Activated naive CD4-positive, alpha-beta T cell treated with anti-CD3 and anti-CD28 coated beads, Interleukin-2, amount 10 ng/mL, durations not matched to agents 7 days and 5 days (primary cell): ENCODE results near the gene ZNF793.

Experiments
- CTCF ChIA-PET: fragments of 350-600 bp; sonication (Branson Sonifier 250); formaldehyde crosslinking; loops from one replicate; lab custom pipeline; 2021; ENCODE audit warnings: antibody characterized with exemption; lab: Charles Lee
- DNase-seq: peaks from one replicate; pipeline ENCODE4 v3.0.0-alpha.2; 2020
- H3K27ac Mint-ChIP-seq: one replicate; pipeline ENCODE4 v1.8.0; 2021; ENCODE audit warnings: mild to moderate bottlenecking, moderate library complexity, mixed read lengths
- H3K27me3 Mint-ChIP-seq: one replicate; pipeline ENCODE4 v1.8.0; 2021; ENCODE audit warnings: mild to moderate bottlenecking, mixed read lengths
- H3K36me3 Mint-ChIP-seq: one replicate; pipeline ENCODE4 v1.8.0; 2021; ENCODE audit warnings: mixed read lengths
- H3K4me1 Mint-ChIP-seq: one replicate; pipeline ENCODE4 v1.8.0; 2021; ENCODE audit warnings: mixed read lengths
- H3K4me3 Mint-ChIP-seq: one replicate; pipeline ENCODE4 v1.8.0; 2021; ENCODE audit warnings: mild to moderate bottlenecking, moderate library complexity, mixed read lengths
- H3K9me3 Mint-ChIP-seq: one replicate; pipeline ENCODE4 v1.8.0; 2021; ENCODE audit warnings: mixed read lengths

The ZNF793 gene

DNA sequence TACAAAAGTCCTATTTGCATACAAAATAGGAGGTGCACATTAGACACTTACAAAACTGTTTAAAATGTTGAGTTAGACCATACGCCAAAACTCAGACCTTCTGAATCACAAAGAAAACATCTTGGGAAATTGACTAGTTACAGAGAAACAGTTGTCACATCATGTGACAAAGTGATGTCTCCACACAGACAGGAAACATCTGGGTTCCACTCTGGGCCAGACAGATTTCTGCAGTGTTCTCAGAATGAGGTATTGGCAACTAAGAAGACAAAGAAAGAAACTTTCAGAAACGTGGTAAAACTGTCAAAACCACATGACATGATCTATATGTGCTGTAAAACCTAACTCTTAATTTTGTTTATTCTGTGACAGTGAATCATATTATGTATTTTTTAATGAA is 6.7 kb downstream of the ZNF793 start:
- DNase-seq: no peak
- CTCF ChIA-PET: no interaction called here
- Mint-ChIP-seq H3K9me3 (peaks cover 33% of the 10 kb centered on the region), H3K36me3 (peaks cover 28% of the 10 kb centered on the region), H3K27ac (no peak overlapping the region), H3K27me3 (no peaks in the 10 kb centered on the region), H3K4me1 (no peaks in the 10 kb centered on the region), H3K4me3 (no peak overlapping the region)

DNA sequence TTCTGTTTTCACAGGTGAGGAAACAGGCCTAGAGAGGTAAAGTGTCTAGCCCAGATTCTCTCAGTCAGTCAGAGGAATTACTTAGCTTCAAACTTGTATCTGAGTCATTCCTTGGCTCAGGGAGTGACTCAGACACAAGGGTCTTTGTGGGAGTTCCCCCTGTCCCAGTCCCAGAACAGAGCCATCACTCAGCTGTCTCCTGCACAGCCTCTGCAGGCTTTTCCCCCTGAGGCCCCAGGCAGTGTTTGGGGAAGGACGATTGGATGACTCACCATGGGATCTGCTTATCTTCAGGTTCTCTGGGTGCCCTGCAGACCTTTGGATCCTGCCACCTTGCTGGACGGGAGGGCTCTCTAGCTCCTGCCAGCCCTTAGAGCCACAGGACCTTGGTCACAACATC is 13.2 kb downstream of the ZNF793 start:
- Mint-ChIP-seq H3K27me3 (no peaks in the 10 kb centered on the region), H3K4me3 (no peak overlapping the region), H3K27ac (no peak overlapping the region), H3K4me1 (no peaks in the 10 kb centered on the region), H3K36me3 (peaks cover 25% of the 10 kb centered on the region), H3K9me3 (peaks cover 39% of the 10 kb centered on the region)
- DNase-seq: no peak
- CTCF ChIA-PET: no interaction called here

- peaks cover 43% of the 10 kb centered on the region for H3K36me3 Mint-ChIP-seq
- H3K4me1 Mint-ChIP-seq: no peaks in the 10 kb centered on the region
- DNase-seq: no peak
- H3K4me3 Mint-ChIP-seq: no peak overlapping the region
- no peaks in the 10 kb centered on the region for H3K27me3 Mint-ChIP-seq
- CTCF ChIA-PET: no interaction called here
- H3K27ac Mint-ChIP-seq: no peak overlapping the region
- H3K9me3 Mint-ChIP-seq: peaks cover 48% of the 10 kb centered on the region
These were observed 30.7 kb downstream of the ZNF793 start for GRCh38 chr19:37537391-37537947.

DNA sequence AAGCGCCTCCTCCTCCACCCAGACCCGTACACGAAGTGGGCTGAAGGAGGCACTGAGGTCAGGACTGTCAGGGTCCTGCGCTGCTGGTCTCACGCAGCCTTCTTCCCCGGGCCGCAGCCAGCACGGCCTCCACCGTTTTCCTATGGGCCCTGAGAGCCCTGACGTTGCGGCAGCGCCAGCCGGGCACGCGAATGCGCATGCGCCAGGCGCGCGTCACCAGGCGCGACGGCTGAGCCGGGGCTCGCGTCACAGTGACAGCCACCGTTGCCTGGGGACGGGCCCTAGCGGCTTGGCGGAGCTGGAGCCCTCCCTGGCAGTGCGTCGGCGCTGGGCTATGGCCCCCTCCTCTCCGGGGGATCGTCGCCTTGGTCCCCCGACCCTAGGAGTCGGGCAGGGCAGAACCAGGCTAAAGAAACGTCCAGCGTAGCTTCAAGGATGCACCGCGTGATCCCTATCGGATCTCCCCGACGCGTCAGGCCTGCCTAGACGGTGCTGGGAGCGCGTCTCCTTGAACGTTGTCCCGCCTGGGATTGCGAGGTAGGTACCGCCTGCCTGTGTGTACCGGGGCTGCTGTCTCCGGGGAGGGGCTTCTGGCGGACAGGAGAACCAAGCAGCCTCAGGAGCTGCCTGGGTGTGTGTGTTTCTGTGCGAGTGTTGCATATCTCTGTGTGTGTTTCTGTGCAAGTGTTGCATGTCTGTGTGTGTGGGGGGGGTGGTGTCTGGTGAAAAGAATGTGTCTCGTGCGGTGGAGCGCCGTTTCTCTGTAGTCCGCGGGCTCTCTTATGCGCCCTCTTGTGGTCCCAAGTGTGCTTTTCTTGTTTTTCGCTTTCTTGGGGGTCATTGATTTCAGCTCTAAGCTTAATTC is 44.6 kb downstream of the ZNF793 start:
- Mint-ChIP-seq H3K27ac (peak overlapping the region; percentile 93), H3K4me3 (peak overlapping the region; percentile 79), H3K36me3 (peaks cover 10% of the 10 kb centered on the region), H3K27me3 (peaks cover 3% of the 10 kb centered on the region), H3K4me1 (peaks cover 10% of the 10 kb centered on the region), H3K9me3 (peaks cover 66% of the 10 kb centered on the region)
- DNase-seq: peak; percentile 75
- CTCF ChIA-PET: interaction anchor here (0.7 to 1.1 kb wide), 3 partner anchors 29 to 946 kb away, joined by 3 to 4 read pairs (median 3); partner anchors contain the start of gene ZNF382

- Mint-ChIP-seq H3K36me3 (peaks cover 26% of the 10 kb centered on the region), H3K4me3 (no peak overlapping the region), H3K27me3 (no peaks in the 10 kb centered on the region), H3K27ac (no peak overlapping the region), H3K9me3 (peaks cover 79% of the 10 kb centered on the region), H3K4me1 (no peaks in the 10 kb centered on the region)
- no peak for DNase-seq
- CTCF ChIA-PET: no interaction called here
These were observed 56.8 kb downstream of the ZNF793 start for GRCh38 chr19:37563518-37563917.

DNA sequence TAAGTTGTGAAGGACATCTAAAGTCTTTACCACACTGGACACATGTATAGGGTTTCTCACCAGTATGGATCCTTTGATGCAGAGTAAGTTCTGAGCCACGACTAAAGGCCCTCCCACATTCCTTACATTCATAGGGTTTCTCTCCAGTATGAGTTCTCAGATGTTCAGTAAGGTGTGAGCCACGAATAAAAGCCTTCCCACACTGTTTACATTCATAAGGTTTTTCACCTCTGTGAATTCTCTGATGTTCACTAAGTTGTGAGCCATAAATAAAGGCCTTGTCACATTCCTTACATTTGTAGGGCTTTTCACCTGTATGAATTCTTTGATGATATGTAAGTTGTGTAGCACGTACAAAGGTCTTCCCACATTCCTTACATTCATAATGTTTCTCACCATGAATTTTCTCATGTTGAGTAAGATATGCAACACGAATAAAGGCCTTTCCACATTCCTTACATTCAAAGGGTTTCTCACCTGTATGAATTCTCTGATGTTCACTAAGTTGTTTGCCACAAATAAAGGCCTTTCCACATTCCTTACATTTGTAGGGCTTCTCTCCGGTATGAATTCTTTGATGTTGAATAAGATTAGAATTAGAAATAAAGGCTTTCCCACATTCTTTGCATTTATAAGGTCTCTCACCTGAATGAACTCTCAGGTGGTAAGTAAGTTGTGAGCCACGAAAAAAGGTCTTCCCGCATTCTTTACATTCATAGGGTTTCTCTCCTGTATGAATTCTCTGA is 58.1 kb downstream of the ZNF793 start:
- CTCF ChIA-PET: no interaction called here
- Mint-ChIP-seq H3K9me3 (peaks cover 79% of the 10 kb centered on the region), H3K36me3 (peaks cover 29% of the 10 kb centered on the region), H3K27me3 (no peaks in the 10 kb centered on the region), H3K4me3 (no peak overlapping the region), H3K4me1 (no peaks in the 10 kb centered on the region), H3K27ac (no peak overlapping the region)
- DNase-seq: no peak

DNA sequence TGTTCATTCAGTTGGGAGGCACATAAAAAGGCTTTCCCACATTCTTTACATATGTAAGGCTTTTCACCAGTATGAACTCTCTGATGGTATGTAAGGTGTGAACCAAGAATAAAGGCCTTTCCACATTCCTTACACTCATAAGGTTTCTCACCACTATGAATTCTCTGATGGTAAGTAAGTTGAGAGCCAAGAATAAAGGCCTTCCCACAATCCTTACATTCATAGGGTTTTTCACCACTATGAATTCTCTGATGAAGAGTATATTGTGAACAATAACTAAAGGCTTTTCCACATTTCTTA is 58.6 kb downstream of the ZNF793 start:
- Mint-ChIP-seq H3K27me3 (no peaks in the 10 kb centered on the region), H3K36me3 (peaks cover 31% of the 10 kb centered on the region), H3K27ac (no peak overlapping the region), H3K9me3 (peaks cover 82% of the 10 kb centered on the region), H3K4me3 (no peak overlapping the region), H3K4me1 (no peaks in the 10 kb centered on the region)
- DNase-seq: no peak
- CTCF ChIA-PET: no interaction called here

DNA sequence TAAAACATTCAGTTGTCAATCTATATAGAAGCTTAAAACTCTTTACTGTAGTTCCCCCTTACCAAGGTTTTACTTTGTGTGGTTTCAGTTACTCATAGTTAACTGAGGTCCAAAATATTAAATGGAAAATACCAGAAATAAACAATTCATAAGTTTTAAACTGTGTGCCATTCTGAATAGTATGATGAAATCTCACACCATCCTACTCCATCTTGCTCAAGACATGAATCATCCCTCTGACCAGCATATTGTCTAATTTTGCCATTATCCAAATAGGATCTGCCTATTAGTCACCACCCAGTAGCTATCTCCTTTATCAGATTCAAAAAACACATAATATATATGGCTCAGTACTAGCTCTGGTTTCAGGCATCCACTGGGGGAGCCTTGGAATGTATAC is 65.5 kb downstream of the ZNF793 start:
- CTCF ChIA-PET: no interaction called here
- DNase-seq: no peak
- H3K27me3 Mint-ChIP-seq: no peaks in the 10 kb centered on the region
- peaks cover 61% of the 10 kb centered on the region for H3K9me3 Mint-ChIP-seq
- no peak overlapping the region for H3K4me3 Mint-ChIP-seq
- no peaks in the 10 kb centered on the region for H3K4me1 Mint-ChIP-seq
- H3K36me3 Mint-ChIP-seq: peaks cover 33% of the 10 kb centered on the region
- H3K27ac Mint-ChIP-seq: no peak overlapping the region

DNA sequence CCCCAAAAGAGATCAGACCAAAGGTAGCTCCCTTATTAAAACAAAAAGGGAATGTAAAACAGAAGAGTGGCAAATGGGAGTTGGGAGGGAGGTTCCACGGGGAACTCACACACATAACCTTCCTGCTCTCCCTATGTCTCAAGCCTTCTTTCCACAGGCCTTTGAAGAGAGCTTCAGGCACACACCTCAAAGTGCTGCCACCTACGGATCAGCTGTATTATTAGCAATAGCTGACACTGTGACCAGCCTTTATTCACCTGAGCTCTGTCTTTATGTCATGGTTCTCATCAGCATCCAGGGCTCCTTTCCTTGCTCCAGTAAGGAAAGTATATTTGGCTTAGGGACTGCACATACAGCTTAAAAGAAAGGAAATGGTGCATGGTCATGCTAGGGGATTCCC is 76.6 kb downstream of the ZNF793 start:
- CTCF ChIA-PET: no interaction called here
- H3K36me3 Mint-ChIP-seq: peaks cover 40% of the 10 kb centered on the region
- no peak overlapping the region for H3K4me3 Mint-ChIP-seq
- H3K9me3 Mint-ChIP-seq: peaks cover 56% of the 10 kb centered on the region
- H3K27ac Mint-ChIP-seq: no peak overlapping the region
- no peaks in the 10 kb centered on the region for H3K27me3 Mint-ChIP-seq
- no peaks in the 10 kb centered on the region for H3K4me1 Mint-ChIP-seq
- no peak for DNase-seq
